Endothelial cell of umbilical vein (primary cell): ENCODE data around the gene ELMO2. TPM values are rescaled to one million over a fixed set of nuclear protein-coding genes. Genes with fewer than 3 reads are reported as not detected.

Experiments used
- BruUV-seq: library from RNA; stranded (reverse); fragments of 400-500 nt; replicated peaks from 2 replicates; lab custom pipeline; 2021; lab: Mats Ljungman, UMichigan
- CTCF ChIA-PET: fragments of 300-600, 350-600 bp; sonication (Branson Sonifier 250); formaldehyde crosslinking; loops from one replicate; lab custom pipeline; 2021; ENCODE audit warnings: antibody characterized with exemption, inconsistent platforms; lab: Charles Lee
- POLR2A ChIA-PET: fragments of 300-600, 350-600 bp; sonication (Branson Sonifier 250); formaldehyde crosslinking; loops from one replicate; lab custom pipeline; 2021; ENCODE audit warnings: antibody characterized with exemption, inconsistent platforms; lab: Charles Lee
- DNase-seq: peaks from one replicate; pipeline ENCODE4 v3.0.0-alpha.2; 2011; ENCODE audit warnings: low read depth, low spot score
- FAIRE-seq: peaks from 2 replicates; lab custom pipeline; 2011; peaks lifted over from hg19 to GRCh38; lab: Jason Lieb, UNC
- H2AFZ ChIP-seq: 2 replicates; pipeline ENCODE4 v1.6.0; 2012; ENCODE audit warnings: low read depth, low read length, control low read depth, inconsistent platforms
- H3K27ac ChIP-seq: 2 replicates; pipeline ENCODE4 v1.5.1; 2011; ENCODE audit warnings: low read depth, mild to moderate bottlenecking, control low read depth, low read length, moderate library complexity; ENCODE audit not compliant: insufficient read depth
- H3K27me3 ChIP-seq, 2 experiments: 2 replicates each; pipeline versions ENCODE4 v1.6.0 to v1.6.1; 2011; ENCODE audit warnings: low read length in 2 of 2, mixed read lengths in 1 of 2; ENCODE audit not compliant: control insufficient read depth in 2 of 2, insufficient read depth in 2 of 2
- H3K36me3 ChIP-seq, 2 experiments: 2 replicates in 1 of 2; 3 replicates in 1 of 2; pipeline ENCODE4 v1.5.1; 2011; ENCODE audit warnings: low read length in 2 of 2, mild to moderate bottlenecking in 1 of 2, moderate library complexity in 1 of 2; ENCODE audit not compliant: control insufficient read depth in 2 of 2, insufficient read depth in 2 of 2; ENCODE audit errors: extremely low read depth in 1 of 2
- H3K4me1 ChIP-seq: 3 replicates; pipeline ENCODE4 v1.5.1; 2011; ENCODE audit warnings: mild to moderate bottlenecking, low read length; ENCODE audit not compliant: control insufficient read depth, insufficient read depth; ENCODE audit errors: extremely low read depth
- H3K4me2 ChIP-seq: 2 replicates; pipeline ENCODE4 v1.6.1; 2011; ENCODE audit warnings: low read length, control low read depth, mixed read lengths; ENCODE audit not compliant: insufficient read depth
- H3K4me3 ChIP-seq, 3 experiments: fragments of 200-600 bp in 1 of 3; sonication (generic), shearing (Covaris generic) in 1 of 3; replicated peaks in 1 of 3; 2 replicates each; pipeline ENCODE4 v1.5.1; 2011 to 2016; ENCODE audit warnings: control low read depth in 3 of 3, low read length in 3 of 3, mild to moderate bottlenecking in 2 of 3, inconsistent platforms in 1 of 3, low read depth in 1 of 3, moderate library complexity in 1 of 3; ENCODE audit not compliant: insufficient read depth in 1 of 3
- H3K79me2 ChIP-seq: 2 replicates; pipeline ENCODE4 v1.6.0; 2012; ENCODE audit warnings: low read length, inconsistent platforms; ENCODE audit not compliant: control insufficient read depth, insufficient read depth
- H3K9ac ChIP-seq: replicated peaks from 2 replicates; pipeline ENCODE3; 2011; ENCODE audit warnings: low read length, control low read depth; ENCODE audit not compliant: insufficient read depth; ENCODE audit errors: extremely low read depth
- H3K9me1 ChIP-seq: replicated peaks from 3 replicates; pipeline ENCODE4 v1.6.0; 2011; ENCODE audit warnings: mild to moderate bottlenecking, low read length; ENCODE audit not compliant: control insufficient read depth, insufficient read depth; ENCODE audit errors: extremely low read depth
- H3K9me3 ChIP-seq: replicated peaks from 2 replicates; pipeline ENCODE4 v1.5.1; 2012; ENCODE audit warnings: low read length, inconsistent platforms; ENCODE audit not compliant: control insufficient read depth, insufficient read depth
- H4K20me1 ChIP-seq: replicated peaks from 2 replicates; pipeline ENCODE3; 2011; ENCODE audit warnings: mild to moderate bottlenecking, low read length; ENCODE audit not compliant: control insufficient read depth, insufficient read depth; ENCODE audit errors: extremely low read depth
- CTCF ChIP-seq, 2 donors: IDR thresholded peaks; 1 replicate in 1 of 2; 2 replicates in 1 of 2; pipeline ENCODE4 v1.5.1; 2011; ENCODE audit warnings: low read length in 2 of 2, mild to moderate bottlenecking in 2 of 2, moderate library complexity in 2 of 2, control low read depth in 1 of 2, inconsistent platforms in 1 of 2, low read depth in 1 of 2; ENCODE audit not compliant: insufficient read depth in 1 of 2; ENCODE audit errors: extremely low read depth in 1 of 2
- EZH2 ChIP-seq: IDR thresholded peaks from 2 replicates; pipeline ENCODE4 v1.6.1; 2012; ENCODE audit warnings: borderline replicate concordance, low read depth, mild to moderate bottlenecking, moderate library complexity, low read length, inconsistent platforms; ENCODE audit not compliant: severe bottlenecking
- FOS ChIP-seq: IDR thresholded peaks from 2 replicates; pipeline ENCODE4 v1.6.1; 2011; ENCODE audit warnings: mild to moderate bottlenecking, low read length, moderate library complexity, borderline replicate concordance; ENCODE audit not compliant: insufficient read depth
- GATA2 ChIP-seq: IDR thresholded peaks from 2 replicates; pipeline ENCODE4 v1.7.0; 2011; ENCODE audit warnings: low read depth, mild to moderate bottlenecking, moderate library complexity, mixed read lengths, low read length; ENCODE audit not compliant: insufficient read length, insufficient read depth
- JUN ChIP-seq: IDR thresholded peaks from 2 replicates; pipeline ENCODE4 v1.6.1; 2011; ENCODE audit warnings: borderline replicate concordance, low read depth; ENCODE audit not compliant: insufficient read length, insufficient read depth
- MYC ChIP-seq: IDR thresholded peaks from one replicate; pipeline ENCODE4 v1.6.1; 2011; ENCODE audit warnings: mild to moderate bottlenecking, low read depth, low read length
- POLR2A ChIP-seq: IDR thresholded peaks from 2 replicates; pipeline ENCODE4 v1.6.1; 2012; ENCODE audit warnings: low read depth, mild to moderate bottlenecking, control low read depth, low read length
- POLR2AphosphoS5 ChIP-seq: IDR thresholded peaks from 2 replicates; pipeline ENCODE4 v1.6.1; 2012; ENCODE audit warnings: low read depth, mild to moderate bottlenecking, control low read depth, low read length, moderate library complexity; ENCODE audit not compliant: insufficient read depth
- dilution Hi-C: fragments of 300-500 bp; cut with MboI; formaldehyde crosslinking; loops from one replicate; pipeline ENCODE4 v1.15.0; 2019; ENCODE audit warnings: low sequenced_read_pairs; ENCODE audit not compliant: extremely low pct_ligation_motif_present
- intact Hi-C: fragments of 100-400 bp; cut with micrococcal nuclease; formaldehyde crosslinking; loops from one replicate; pipeline ENCODE4 v1.10.0; 2022
- polyA plus RNA-seq, 4 experiments: library from polyadenylated mRNA; depleted of rRNA in 3 of 4; stranded (reverse) in 3 of 4; unstranded in 1 of 4; fragments of >200 nt; gene quantifications; 2 replicates each; pipeline versions ENCODE4 v1.2.1 to v1.2.3, GENCODE V29; 2011 to 2012; ENCODE audit warnings: missing spikeins in 1 of 4
- total RNA-seq: library from RNA; stranded (reverse); gene quantifications from 2 replicates; pipeline ENCODE4 v1.2.3, GENCODE V29; 2021
- TF ChIP-seq, protein P1 (sequence below): IDR thresholded peaks from 2 replicates; pipeline ENCODE4 v1.6.1; 2011; ENCODE audit not compliant: insufficient read depth, insufficient read length

The ELMO2 gene
- total and polyA plus RNA-seq, 2 donors (not counting 3 experiments of a cell fraction or from before 2014, with no cell fraction given), result 35.1 to 43.5 TPM

GRCh38 chr20:46324379-46324778 lies 82.0 kb downstream of the ELMO2 start:
- H3K27ac ChIP-seq, result no peak overlapping the region
- DNase-seq (no peak), FAIRE-seq (no peak)
- TF ChIP-seq GATA2 (no peak), FOS (no peak), EZH2 (no peak), JUN (no peak), CTCF (IDR thresholded peaks at IDR 0.05; ENCODE audit: extremely low read depth in 1 of 2, insufficient read depth in 1 of 2, low read depth in 1 of 2, low read length in 2 of 2) (no peak), POLR2AphosphoS5 (no peak), POLR2A (no peak), MYC (no peak)
- TF ChIP-seq, protein P1, sequence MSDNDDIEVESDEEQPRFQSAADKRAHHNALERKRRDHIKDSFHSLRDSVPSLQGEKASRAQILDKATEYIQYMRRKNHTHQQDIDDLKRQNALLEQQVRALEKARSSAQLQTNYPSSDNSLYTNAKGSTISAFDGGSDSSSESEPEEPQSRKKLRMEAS, result no peak
- H4K20me1 ChIP-seq, result no peaks in the 10 kb centered on the region
- peaks cover 0 to 8% of the 10 kb centered on the region in 2 experiments for H3K27me3 ChIP-seq
- H3K9me3 ChIP-seq, result no peaks in the 10 kb centered on the region
- no peak overlapping the region for H3K4me3 ChIP-seq
- no peak overlapping the region for H2AFZ ChIP-seq
- H3K79me2 ChIP-seq, result no peaks in the 10 kb centered on the region
- no peaks in the 10 kb centered on the region for H3K4me1 ChIP-seq
- intact Hi-C loops, result no loop called here
- H3K9me1 ChIP-seq, result no peaks in the 10 kb centered on the region
- no peak overlapping the region for H3K9ac ChIP-seq
- dilution Hi-C loops, result no loop called here
- POLR2A ChIA-PET, result no interaction called here
- no TSS peak for BruUV-seq
- no peak overlapping the region for H3K4me2 ChIP-seq
- H3K36me3 ChIP-seq, result no peaks in the 10 kb centered on the region
- CTCF ChIA-PET, result interaction anchor here (1.0 kb wide), 1 partner anchor 194 kb away, joined by 4 read pairs; no protein-coding TSS in a partner anchor
